ENCODE data around the gene TM7SF2. TPM values are rescaled to one million over a fixed set of nuclear protein-coding genes. Genes with fewer than 3 reads are reported as not detected.
"Not testable (repeated sequence)": the region's sequence is repeated elsewhere in the genome, so short reads cannot be mapped to it uniquely, and the experiment has no call there.

Gene TM7SF2
- total RNA-seq, 6 experiments from 2014 or later, result 25.6 to 112 (median 37.8) TPM

DNA sequence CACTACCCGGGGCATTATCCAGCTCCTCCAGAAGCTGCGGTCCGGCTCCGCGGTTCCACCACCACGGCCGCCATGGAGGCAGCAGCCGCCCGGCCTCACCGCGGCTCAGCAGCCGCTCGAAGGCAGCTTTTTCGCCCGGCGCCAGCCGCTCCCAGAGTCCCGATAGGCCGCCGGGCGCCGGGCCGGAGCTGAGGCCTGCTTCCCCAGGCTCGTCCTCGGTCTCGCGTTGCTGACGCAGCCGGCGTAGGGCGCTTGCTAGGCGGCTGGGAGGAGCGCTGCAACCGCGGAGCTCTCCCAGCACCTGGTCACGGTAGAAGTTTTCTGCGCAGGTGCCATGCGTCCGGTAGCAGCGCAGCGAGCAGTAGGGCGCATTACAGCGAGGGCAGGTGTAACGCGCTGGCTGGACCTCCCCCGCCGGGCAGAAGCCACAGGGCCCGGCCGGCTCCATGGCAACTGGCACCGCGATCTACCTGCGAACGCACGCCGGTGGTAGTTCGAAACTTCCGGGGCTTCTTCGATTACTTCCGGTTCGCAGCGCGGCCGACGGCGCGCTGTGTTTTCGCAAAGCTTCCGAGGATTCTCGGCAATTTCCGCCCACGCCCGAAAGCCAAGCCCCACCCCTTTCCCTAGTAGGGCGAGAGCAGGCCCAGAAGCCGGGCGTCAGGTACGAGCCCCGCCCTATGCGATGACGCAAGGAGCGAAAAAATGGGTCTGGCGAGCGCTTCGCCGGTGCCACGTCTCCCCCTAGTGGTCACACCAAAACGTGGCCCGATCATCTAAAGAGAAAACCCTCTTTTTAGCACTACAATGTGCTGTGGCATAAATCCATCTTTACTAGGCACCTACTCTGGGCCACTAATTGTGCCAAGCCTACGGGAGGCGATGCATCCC lies 5.8 kb downstream of the TM7SF2 start, which contains the start of gene ZNHIT2:
Gene ZNHIT2, minus strand, starts transcription at position 496 of the 891 bp plus-strand sequence. Its CDS starts 48 bp downstream, at position 448.
- Histone ChIP-seq H3K9me3 (no peaks in the 10 kb centered on the region), H3K4me3 (peak within 1 kb of the TSS; percentile 68 to 91 (median 89)), H3K4me1 (peaks cover 0 to 39% (median 22%) of the 10 kb centered on the region in 4 donors), H3K27ac (peak within 1 kb of the TSS; percentile 27 to 92 (median 64)), H3K36me3 (peaks cover 5 to 26% (median 11%) of the 10 kb centered on the region in 4 donors), H3K27me3 (no peaks in the 10 kb centered on the region)
- 1% methylated on average over 29 of the region's 89 CpGs for WGBS (ENCODE audit: insufficient coverage, low coverage, low lambda C conversion rate, missing lambda C conversion rate)
- ATAC-seq, result peak; percentile 75 to 85 (median 82)
- peak; percentile 99 to 100 (median 99) for DNase-seq
- intact Hi-C loops (cut with DNase I), result no loop called here
- TF ChIP-seq POLR2A (IDR thresholded peaks at IDR 0.05), result peak; percentile 75
- TF ChIP-seq CTCF (IDR thresholded peaks at IDR 0.05), result peak; percentile 95 to 97 (median 96)

GRCh38 chr11:65118097-65118837 lies 6.6 kb downstream of the TM7SF2 start:
- ATAC-seq (no peak), DNase-seq (peak in 1 of 3 donors; percentile 13)
- Histone ChIP-seq H3K36me3 (peaks cover 5 to 26% (median 11%) of the 10 kb centered on the region in 4 donors), H3K9me3 (no peaks in the 10 kb centered on the region), H3K27me3 (no peaks in the 10 kb centered on the region), H3K27ac (peak overlapping the region in 1 of 3 donors; percentile 21), H3K4me1 (peaks cover 0 to 31% (median 18%) of the 10 kb centered on the region in 4 donors), H3K4me3 (no peak overlapping the region)
- intact Hi-C loops (cut with DNase I), result no loop called here
- 72% methylated on average over 10 of the region's 18 CpGs for WGBS (ENCODE audit: insufficient coverage, low coverage, low lambda C conversion rate, missing lambda C conversion rate)
- TF ChIP-seq POLR2A (IDR thresholded peaks at IDR 0.05), result no peak
- TF ChIP-seq CTCF (IDR thresholded peaks at IDR 0.05), result no peak

GRCh38 chr11:65118891-65119669 lies 7.4 kb downstream of the TM7SF2 start:
- H3K27me3 ChIP-seq; ATAC-seq; intact Hi-C loops (cut with DNase I); H3K9me3 ChIP-seq; H3K4me3 ChIP-seq: not testable (repeated sequence)
- Histone ChIP-seq H3K36me3 (peaks cover 5 to 26% (median 11%) of the 10 kb centered on the region in 4 donors), H3K27ac (peak overlapping the region in 1 of 3 donors; percentile 21), H3K4me1 (peaks cover 0 to 25% (median 13%) of the 10 kb centered on the region in 4 donors)
- peak in 1 of 3 donors; percentile 33 for DNase-seq
- WGBS (ENCODE audit: insufficient coverage, low coverage, low lambda C conversion rate, missing lambda C conversion rate), result 54% methylated on average over 10 of the region's 18 CpGs

- no peak for DNase-seq
- Histone ChIP-seq H3K36me3 (peaks cover 5 to 26% (median 11%) of the 10 kb centered on the region in 4 donors), H3K9me3 (no peaks in the 10 kb centered on the region), H3K27ac (no peak overlapping the region), H3K4me1 (peaks cover 0 to 21% (median 12%) of the 10 kb centered on the region in 4 donors), H3K27me3 (no peaks in the 10 kb centered on the region), H3K4me3 (no peak overlapping the region)
- TF ChIP-seq CTCF (IDR thresholded peaks at IDR 0.05), result no peak
- no peak for TF ChIP-seq POLR2A (IDR thresholded peaks at IDR 0.05)
- intact Hi-C loops (cut with DNase I), result no loop called here
- no peak for ATAC-seq
These were observed 8.0 kb downstream of the TM7SF2 start for GRCh38 chr11:65119670-65119995.

Data from right lobe of liver (tissue), 6 donors.